SK-N-MC (cell line): ENCODE measurements around the gene COPZ2.

Experiments used
- EZH2 ChIP-seq: fragments of 200-600 bp; sonication (generic); IDR thresholded peaks from one replicate; pipeline ENCODE4 v1.6.1; 2017; ENCODE audit warnings: antibody characterized with exemption
- POLR2AphosphoS5 ChIP-seq: IDR thresholded peaks from 2 replicates; pipeline ENCODE4 v1.6.1; 2012; ENCODE audit warnings: mild to moderate bottlenecking, low read depth, low read length, borderline replicate concordance

DNA sequence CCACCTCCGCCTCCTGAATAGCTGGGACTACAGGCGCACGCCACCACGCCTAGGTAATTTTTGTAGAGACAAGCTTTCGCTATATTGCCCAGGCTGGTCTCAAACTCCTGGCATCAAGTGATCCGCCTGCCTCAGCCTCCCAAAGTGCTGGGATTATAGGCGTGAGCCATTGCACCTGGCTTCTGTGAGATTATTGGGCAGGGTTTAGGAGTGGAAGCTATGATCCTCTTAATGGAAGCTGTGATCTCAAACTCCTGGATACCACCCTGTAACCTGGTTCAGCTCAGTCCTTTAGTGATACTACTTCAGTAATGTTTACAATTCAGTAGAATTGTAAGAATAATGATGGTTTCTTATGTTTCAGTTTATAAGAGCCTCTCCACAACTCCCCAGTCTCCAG is 24.7 kb upstream of the COPZ2 start:
- TF ChIP-seq POLR2AphosphoS5 (no peak), EZH2 (no peak)
